ENCODE data around the gene CLDN24.

DNA sequence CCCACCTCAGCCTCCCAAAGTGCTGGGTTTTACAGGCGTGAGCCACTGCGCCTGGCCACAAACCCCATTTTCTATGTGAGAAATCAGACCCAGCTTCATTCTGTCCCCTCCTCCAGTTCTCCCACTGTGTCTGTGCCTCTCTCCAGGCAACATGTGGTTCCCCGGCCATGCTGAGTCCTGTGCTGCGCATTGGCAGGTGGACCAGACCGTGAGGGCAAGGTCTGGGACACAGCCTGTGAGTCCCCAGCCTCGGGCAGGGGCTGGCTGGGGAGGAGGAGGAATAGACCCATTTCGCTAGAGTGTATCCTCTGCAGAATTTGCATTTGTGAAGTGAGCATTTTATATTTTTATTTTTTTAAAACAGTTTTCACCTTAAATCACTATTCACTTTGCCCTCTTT is 21.5 kb upstream of the CLDN24 start:
- TF ChIP-seq, protein P1, sequence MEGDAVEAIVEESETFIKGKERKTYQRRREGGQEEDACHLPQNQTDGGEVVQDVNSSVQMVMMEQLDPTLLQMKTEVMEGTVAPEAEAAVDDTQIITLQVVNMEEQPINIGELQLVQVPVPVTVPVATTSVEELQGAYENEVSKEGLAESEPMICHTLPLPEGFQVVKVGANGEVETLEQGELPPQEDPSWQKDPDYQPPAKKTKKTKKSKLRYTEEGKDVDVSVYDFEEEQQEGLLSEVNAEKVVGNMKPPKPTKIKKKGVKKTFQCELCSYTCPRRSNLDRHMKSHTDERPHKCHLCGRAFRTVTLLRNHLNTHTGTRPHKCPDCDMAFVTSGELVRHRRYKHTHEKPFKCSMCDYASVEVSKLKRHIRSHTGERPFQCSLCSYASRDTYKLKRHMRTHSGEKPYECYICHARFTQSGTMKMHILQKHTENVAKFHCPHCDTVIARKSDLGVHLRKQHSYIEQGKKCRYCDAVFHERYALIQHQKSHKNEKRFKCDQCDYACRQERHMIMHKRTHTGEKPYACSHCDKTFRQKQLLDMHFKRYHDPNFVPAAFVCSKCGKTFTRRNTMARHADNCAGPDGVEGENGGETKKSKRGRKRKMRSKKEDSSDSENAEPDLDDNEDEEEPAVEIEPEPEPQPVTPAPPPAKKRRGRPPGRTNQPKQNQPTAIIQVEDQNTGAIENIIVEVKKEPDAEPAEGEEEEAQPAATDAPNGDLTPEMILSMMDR (IDR thresholded peaks at IDR 0.05; ENCODE audit: low read depth, low read length): no peak
- no peak for TF ChIP-seq POLR2A (IDR thresholded peaks at IDR 0.05; ENCODE audit: extremely low read depth, insufficient read length)
